ENCODE data around the gene TEX51.

The TEX51 gene

GRCh38 chr2:126888046-126888445 is 10.6 kb upstream of the TEX51 start:
- Histone ChIP-seq H3K9me3 (ENCODE audit: control insufficient read depth, insufficient read depth, low read depth, low read length) (no peaks in the 10 kb centered on the region), H3K4me1 (ENCODE audit: control insufficient read depth, insufficient read depth, low read length) (no peaks in the 10 kb centered on the region), H3K4me3 (ENCODE audit: low read depth, low read length) (no peak overlapping the region), H3K27ac (ENCODE audit: extremely low read depth, low read depth, low read length) (no peak overlapping the region), H3K36me3 (ENCODE audit: control insufficient read depth in 2 of 2, insufficient read depth in 1 of 2, low read length in 2 of 2) (no peaks in the 10 kb centered on the region)
- POLR2A ChIA-PET: no interaction called here
- no peak for TF ChIP-seq ZNF473 (tag by site-specific recombination; IDR thresholded peaks at IDR 0.05)
- TF ChIP-seq ZNF76 (tag by site-specific recombination; IDR thresholded peaks at IDR 0.05; ENCODE audit: borderline replicate concordance, low read depth): no peak
- no peak for TF ChIP-seq ZNF184 (tag by site-specific recombination; IDR thresholded peaks at IDR 0.05)
- no peak for TF ChIP-seq BCL11A (tag by site-specific recombination; IDR thresholded peaks at IDR 0.05; ENCODE audit: low read depth)
- TF ChIP-seq BCL11B (tag by site-specific recombination; IDR thresholded peaks at IDR 0.05; ENCODE audit: low read depth): no peak
- TF ChIP-seq ZNF571 (tag by site-specific recombination; IDR thresholded peaks at IDR 0.05): no peak
- no peak for TF ChIP-seq ZNF398 (tag by site-specific recombination; IDR thresholded peaks at IDR 0.05)
- CTCF ChIA-PET: interaction anchor here (0.6 to 3.2 kb wide), 2 partner anchors 14 to 278 kb away, joined by 3 to 27 read pairs; no protein-coding TSS in a partner anchor

- H3K9me3 ChIP-seq (ENCODE audit: control insufficient read depth, insufficient read depth, low read depth, low read length): no peaks in the 10 kb centered on the region
- no peaks in the 10 kb centered on the region for H3K36me3 ChIP-seq (ENCODE audit: control insufficient read depth in 2 of 2, insufficient read depth in 1 of 2, low read length in 2 of 2)
- H3K27ac ChIP-seq (ENCODE audit: extremely low read depth, low read depth, low read length): no peak overlapping the region
- ChIA-PET POLR2A (no interaction called here), CTCF (interaction anchor here (0.7 kb wide), 1 partner anchor 47 kb away, joined by 3 read pairs; no protein-coding TSS in a partner anchor)
- no peak overlapping the region for H3K4me3 ChIP-seq (ENCODE audit: low read depth, low read length)
- no peak for TF ChIP-seq ZNF664 (tag by site-specific recombination; IDR thresholded peaks at IDR 0.05)
- TF ChIP-seq ZNF707 (tag by site-specific recombination; IDR thresholded peaks at IDR 0.05): no peak
- TF ChIP-seq, protein P1, sequence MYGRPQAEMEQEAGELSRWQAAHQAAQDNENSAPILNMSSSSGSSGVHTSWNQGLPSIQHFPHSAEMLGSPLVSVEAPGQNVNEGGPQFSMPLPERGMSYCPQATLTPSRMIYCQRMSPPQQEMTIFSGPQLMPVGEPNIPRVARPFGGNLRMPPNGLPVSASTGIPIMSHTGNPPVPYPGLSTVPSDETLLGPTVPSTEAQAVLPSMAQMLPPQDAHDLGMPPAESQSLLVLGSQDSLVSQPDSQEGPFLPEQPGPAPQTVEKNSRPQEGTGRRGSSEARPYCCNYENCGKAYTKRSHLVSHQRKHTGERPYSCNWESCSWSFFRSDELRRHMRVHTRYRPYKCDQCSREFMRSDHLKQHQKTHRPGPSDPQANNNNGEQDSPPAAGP (tag by site-specific recombination; IDR thresholded peaks at IDR 0.05): no peak
- TF ChIP-seq ZNF19 (tag by site-specific recombination; IDR thresholded peaks at IDR 0.05; ENCODE audit: low read depth): no peak
- TF ChIP-seq TCF7L2 (IDR thresholded peaks at IDR 0.05; ENCODE audit: borderline replicate concordance, low read depth, low read length): no peak
- TF ChIP-seq PRDM1 (tag by site-specific recombination; IDR thresholded peaks at IDR 0.05): no peak
- TF ChIP-seq ZNF174 (tag by site-specific recombination; IDR thresholded peaks at IDR 0.05): no peak
- TF ChIP-seq ZNF2 (tag by site-specific recombination; IDR thresholded peaks at IDR 0.05): no peak
- TF ChIP-seq ZNF654 (tag by site-specific recombination; IDR thresholded peaks at IDR 0.05; ENCODE audit: low read depth): no peak
- TF ChIP-seq ZNF114 (tag by site-specific recombination; IDR thresholded peaks at IDR 0.05): no peak
- TF ChIP-seq ZNF521 (tag by site-specific recombination; IDR thresholded peaks at IDR 0.05): no peak
- no peak for TF ChIP-seq ZNF148 (tag by site-specific recombination; IDR thresholded peaks at IDR 0.05; ENCODE audit: borderline replicate concordance)
- TF ChIP-seq ZNF221 (tag by site-specific recombination; IDR thresholded peaks at IDR 0.05; ENCODE audit: borderline replicate concordance): no peak
- no peak for TF ChIP-seq PRDM6 (tag by site-specific recombination; IDR thresholded peaks at IDR 0.05)
- TF ChIP-seq BCL6B (tag by site-specific recombination; IDR thresholded peaks at IDR 0.05): no peak
- TF ChIP-seq ZNF302 (tag by site-specific recombination; IDR thresholded peaks at IDR 0.05; ENCODE audit: low read depth): no peak
- TF ChIP-seq ZNF670 (tag by site-specific recombination; IDR thresholded peaks at IDR 0.05; ENCODE audit: low read depth): no peak
- no peak for TF ChIP-seq KLF10 (tag by site-specific recombination; IDR thresholded peaks at IDR 0.05)
- TF ChIP-seq ZNF785 (tag by site-specific recombination; IDR thresholded peaks at IDR 0.05): no peak
- no peak for TF ChIP-seq KLF7 (tag by site-specific recombination; IDR thresholded peaks at IDR 0.05; ENCODE audit: borderline replicate concordance)
- H3K4me1 ChIP-seq (ENCODE audit: control insufficient read depth, insufficient read depth, low read length): no peaks in the 10 kb centered on the region
These were observed 9.6 kb upstream of the TEX51 start for GRCh38 chr2:126889071-126889470.

All from HEK293 (cell line).